Upper lobe of left lung (tissue), 4 donors: ENCODE data around the gene CD164.

Experiments
- CTCF ChIP-seq, 6 experiments: fragments of 450-650 bp in 4 of 6; fragments of 200-600 bp in 2 of 6; sonication (generic) in 2 of 6; IDR thresholded peaks; one replicate each; pipeline ENCODE4 v1.5.1; 2016 to 2019; ENCODE audit warnings: antibody characterized with exemption in 6 of 6
- EP300 ChIP-seq, 4 donors: sonication (generic); formaldehyde crosslinking; IDR thresholded peaks; one replicate each; pipeline ENCODE4 v1.5.1; 2017; ENCODE audit warnings: antibody characterized with exemption in 4 of 4, control low read depth in 2 of 4
- POLR2A ChIP-seq, 4 donors: fragments of 450-650 bp; IDR thresholded peaks; one replicate each; pipeline ENCODE4 v1.5.1; 2016 to 2017; ENCODE audit warnings: antibody characterized with exemption in 4 of 4, mild to moderate bottlenecking in 2 of 4
- POLR2AphosphoS5 ChIP-seq, 2 donors: sonication (generic); formaldehyde crosslinking; IDR thresholded peaks; one replicate each; pipeline ENCODE4 v1.5.1; 2017; ENCODE audit warnings: antibody characterized with exemption in 2 of 2

GRCh38 chr6:109351231-109352130 is 30.8 kb downstream of the CD164 start:
- TF ChIP-seq POLR2A (IDR thresholded peaks at IDR 0.05) (no peak), CTCF (IDR thresholded peaks at IDR 0.05) (no peak), EP300 (IDR thresholded peaks at IDR 0.05) (no peak), POLR2AphosphoS5 (IDR thresholded peaks at IDR 0.05) (no peak)
